Fibroblast of lung (primary cell): ENCODE data around the gene FAM13B. TPM values are rescaled to one million over a fixed set of nuclear protein-coding genes. Genes with fewer than 3 reads are reported as not detected.

Source experiments
- DNase-seq, 2 donors: peaks; one replicate each; pipeline versions ENCODE4 v3.0.0 to v3.0.0-alpha.2; 2010; ENCODE audit warnings: low read depth in 2 of 2
- H2AFZ ChIP-seq: 2 replicates; pipeline ENCODE4 v1.5.1; 2012; ENCODE audit warnings: low read length, control low read depth, inconsistent platforms
- H3K27ac ChIP-seq: 2 replicates; pipeline ENCODE4 v1.5.1; 2011; ENCODE audit warnings: low read length, control low read depth; ENCODE audit not compliant: insufficient read depth
- H3K27me3 ChIP-seq: 2 replicates; pipeline ENCODE4 v1.5.1; 2011; ENCODE audit warnings: mild to moderate bottlenecking, low read length; ENCODE audit not compliant: control insufficient read depth, insufficient read depth
- H3K36me3 ChIP-seq: 2 replicates; pipeline ENCODE4 v1.5.1; 2011; ENCODE audit warnings: low read length; ENCODE audit not compliant: control insufficient read depth, insufficient read depth
- H3K4me1 ChIP-seq: 2 replicates; pipeline ENCODE4 v1.5.1; 2011; ENCODE audit warnings: low read length; ENCODE audit not compliant: control insufficient read depth, insufficient read depth; ENCODE audit errors: extremely low read depth
- H3K4me2 ChIP-seq: 2 replicates; pipeline ENCODE4 v1.5.1; 2011; ENCODE audit warnings: low read length, control low read depth; ENCODE audit not compliant: insufficient read depth; ENCODE audit errors: extremely low read depth
- H3K4me3 ChIP-seq, 4 experiments: fragments of 200-600 bp in 1 of 4; sonication (generic) in 1 of 4; replicated peaks in 1 of 4; 2 replicates each; pipeline ENCODE4 v1.5.1; 2011 to 2016; ENCODE audit warnings: low read length in 4 of 4, low read depth in 3 of 4, mild to moderate bottlenecking in 3 of 4, control low read depth in 2 of 4, inconsistent platforms in 1 of 4, mixed read lengths in 1 of 4; ENCODE audit not compliant: insufficient read depth in 1 of 4; ENCODE audit errors: control extremely low read depth in 1 of 4
- H3K79me2 ChIP-seq: 2 replicates; pipeline ENCODE4 v1.5.1; 2012; ENCODE audit warnings: mild to moderate bottlenecking, low read length, inconsistent platforms; ENCODE audit not compliant: control insufficient read depth, insufficient read depth
- H3K9ac ChIP-seq: 2 replicates; pipeline ENCODE4 v1.5.1; 2011; ENCODE audit warnings: mild to moderate bottlenecking, low read length, control low read depth; ENCODE audit not compliant: insufficient read depth
- H3K9me3 ChIP-seq: 2 replicates; pipeline ENCODE4 v1.5.1; 2012; ENCODE audit warnings: low read depth, low read length; ENCODE audit not compliant: control insufficient read depth, insufficient read depth
- H4K20me1 ChIP-seq: 2 replicates; pipeline ENCODE4 v1.5.1; 2011; ENCODE audit warnings: low read length; ENCODE audit not compliant: control insufficient read depth, insufficient read depth; ENCODE audit errors: extremely low read depth
- CTCF ChIP-seq, 2 donors: IDR thresholded peaks in 1 of 2; conservative IDR thresholded peaks in 1 of 2; 1 replicate in 1 of 2; 2 replicates in 1 of 2; pipeline ENCODE4 v1.5.1; 2011 to 2012; ENCODE audit warnings: low read length in 2 of 2, control low read depth in 1 of 2, inconsistent platforms in 1 of 2, low read depth in 1 of 2, mild to moderate bottlenecking in 1 of 2
- EZH2 ChIP-seq: IDR thresholded peaks from 2 replicates; pipeline ENCODE4 v1.5.1; 2012; ENCODE audit warnings: low read length, control low read depth, mild to moderate bottlenecking; ENCODE audit errors: missing control alignments
- polyA plus RNA-seq, 2 donors: library from polyadenylated mRNA; depleted of rRNA in 1 of 2; stranded (reverse) in 1 of 2; unstranded in 1 of 2; fragments of >200 nt; gene quantifications; 2 replicates each; pipeline ENCODE4 v1.2.1, GENCODE V29; 2011 to 2012; ENCODE audit warnings: missing spikeins in 1 of 2
- total RNA-seq: library from RNA; depleted of rRNA; stranded (reverse); fragments of >200 nt; gene quantifications from 2 replicates; pipeline ENCODE4 v1.2.1, GENCODE V29; 2014

The FAM13B gene
- total and polyA plus RNA-seq, 2 donors (not counting 1 experiment from before 2014, with no cell fraction given), result 20.7 to 25.1 TPM

GRCh38 chr5:137932800-137933199 is 100.1 kb downstream of the FAM13B start:
- no peaks in the 10 kb centered on the region for H3K4me1 ChIP-seq
- no peaks in the 10 kb centered on the region for H3K9me3 ChIP-seq
- DNase-seq, result no peak
- H3K4me2 ChIP-seq, result no peak overlapping the region
- no peaks in the 10 kb centered on the region for H3K79me2 ChIP-seq
- H3K27me3 ChIP-seq, result no peaks in the 10 kb centered on the region
- no peak overlapping the region for H3K27ac ChIP-seq
- no peak overlapping the region for H3K4me3 ChIP-seq
- peaks cover 2% of the 10 kb centered on the region for H3K36me3 ChIP-seq
- H4K20me1 ChIP-seq, result no peaks in the 10 kb centered on the region
- TF ChIP-seq EZH2 (no peak), CTCF (conservative IDR thresholded peaks at IDR 0.05 in 1 of 2, IDR thresholded peaks at IDR 0.05 in 1 of 2; ENCODE audit: low read depth in 1 of 2, low read length in 2 of 2) (no peak)
- no peak overlapping the region for H2AFZ ChIP-seq
- H3K9ac ChIP-seq, result no peak overlapping the region

GRCh38 chr5:137923856-137924255 is 109.0 kb downstream of the FAM13B start:
- Histone ChIP-seq H3K36me3 (peaks cover 2% of the 10 kb centered on the region), H3K27ac (no peak overlapping the region), H3K27me3 (no peaks in the 10 kb centered on the region), H3K79me2 (no peaks in the 10 kb centered on the region), H2AFZ (no peak overlapping the region), H3K4me3 (no peak overlapping the region), H3K9ac (no peak overlapping the region), H3K4me2 (no peak overlapping the region), H3K9me3 (no peaks in the 10 kb centered on the region), H3K4me1 (no peaks in the 10 kb centered on the region), H4K20me1 (no peaks in the 10 kb centered on the region)
- peak; percentile 27 to 31 for DNase-seq
- TF ChIP-seq CTCF (conservative IDR thresholded peaks at IDR 0.05 in 1 of 2, IDR thresholded peaks at IDR 0.05 in 1 of 2; ENCODE audit: low read depth in 1 of 2, low read length in 2 of 2), result peak in 1 of 2 donors; percentile 10
- TF ChIP-seq EZH2, result no peak

GRCh38 chr5:137921931-137922330 is 110.9 kb downstream of the FAM13B start:
- Histone ChIP-seq H4K20me1 (no peaks in the 10 kb centered on the region), H3K27ac (no peak overlapping the region), H3K36me3 (no peaks in the 10 kb centered on the region), H3K79me2 (no peaks in the 10 kb centered on the region), H3K4me2 (no peak overlapping the region), H3K4me1 (no peaks in the 10 kb centered on the region), H3K27me3 (no peaks in the 10 kb centered on the region), H3K9me3 (no peaks in the 10 kb centered on the region), H3K9ac (no peak overlapping the region), H2AFZ (no peak overlapping the region), H3K4me3 (no peak overlapping the region)
- TF ChIP-seq EZH2 (no peak), CTCF (conservative IDR thresholded peaks at IDR 0.05 in 1 of 2, IDR thresholded peaks at IDR 0.05 in 1 of 2; ENCODE audit: low read depth in 1 of 2, low read length in 2 of 2) (no peak)
- peak; percentile 25 to 70 for DNase-seq
